PC-9 (cell line): ENCODE data around the gene HAND1. TPM values are rescaled to one million over a fixed set of nuclear protein-coding genes. Genes with fewer than 3 reads are reported as not detected.

Experiments
- BruUV-seq: library from RNA; stranded (reverse); fragments of 400-500 nt; replicated peaks from 2 replicates; lab custom pipeline; 2021; lab: Mats Ljungman, UMichigan
- CTCF ChIA-PET: fragments of 300-600 bp; sonication (Branson Sonifier 250); formaldehyde crosslinking; loops from one replicate; lab custom pipeline; 2022; ENCODE audit warnings: antibody characterized with exemption; lab: Charles Lee
- POLR2A ChIA-PET: fragments of 300-600 bp; sonication (Branson Sonifier 250); formaldehyde crosslinking; loops from one replicate; lab custom pipeline; 2022; ENCODE audit warnings: antibody characterized with exemption; ENCODE audit not compliant: unreplicated experiment; lab: Charles Lee
- DNase-seq, 2 experiments: peaks; one replicate each; pipeline versions ENCODE4 v3.0.0 to v3.0.0-alpha.2; 2015 to 2022; ENCODE audit warnings: mixed read lengths in 1 of 2
- H2AFZ ChIP-seq: fragments of 200-600 bp; sonication (generic); 2 replicates; pipeline ENCODE4 v1.8.1; 2017; ENCODE audit warnings: antibody characterized with exemption
- H3F3A ChIP-seq: fragments of 200-600 bp; sonication (generic); 2 replicates; pipeline ENCODE4 v1.8.1; 2017; ENCODE audit warnings: antibody characterized with exemption, mild to moderate bottlenecking, low read depth; ENCODE audit not compliant: insufficient read depth
- H3K27ac ChIP-seq: fragments of 200-600 bp; sonication (generic); 2 replicates; pipeline ENCODE4 v1.6.1; 2016; ENCODE audit warnings: mixed run types
- H3K27me3 ChIP-seq: fragments of 200-600 bp; sonication (generic); 2 replicates; pipeline ENCODE4 v1.6.1; 2016; ENCODE audit warnings: low read depth, mixed run types; ENCODE audit not compliant: insufficient read depth
- H3K36me3 ChIP-seq: fragments of 200-600 bp; sonication (generic); 2 replicates; pipeline ENCODE4 v1.6.1; 2016; ENCODE audit warnings: low read depth, mixed run types
- H3K4me1 ChIP-seq: fragments of 200-600 bp; sonication (generic); replicated peaks from 2 replicates; pipeline ENCODE4 v1.6.1; 2016; ENCODE audit warnings: mixed run types; ENCODE audit not compliant: insufficient read depth
- H3K4me2 ChIP-seq: fragments of 200-600 bp; sonication (generic); 2 replicates; pipeline ENCODE4 v1.6.1; 2017; ENCODE audit warnings: mixed run types
- H3K4me3 ChIP-seq: fragments of 200-600 bp; sonication (generic); 2 replicates; pipeline ENCODE4 v1.6.1; 2016; ENCODE audit warnings: mixed run types
- H3K79me2 ChIP-seq: fragments of 200-600 bp; sonication (generic); 2 replicates; pipeline ENCODE4 v1.6.1; 2017; ENCODE audit warnings: low read depth, mixed run types
- H3K9me2 ChIP-seq: fragments of 200-600 bp; sonication (generic); 2 replicates; pipeline ENCODE4 v1.8.1; 2017; ENCODE audit warnings: mild to moderate bottlenecking; ENCODE audit not compliant: insufficient read depth
- H3K9me3 ChIP-seq: fragments of 200-600 bp; sonication (generic); 2 replicates; pipeline ENCODE4 v1.8.1; 2016; ENCODE audit warnings: low read depth; ENCODE audit not compliant: insufficient read depth
- H4K20me1 ChIP-seq: fragments of 200-600 bp; sonication (generic); 2 replicates; pipeline ENCODE4 v1.8.1; 2017; ENCODE audit not compliant: insufficient read depth
- EZH2 ChIP-seq: fragments of 200-600 bp; sonication (generic); IDR thresholded peaks from 2 replicates; pipeline ENCODE4 v1.8.0; 2017; ENCODE audit warnings: antibody characterized with exemption, low read depth
- intact Hi-C: fragments of 100-400 bp; cut with micrococcal nuclease; formaldehyde crosslinking; loops from one replicate; pipeline ENCODE4 v1.10.0; 2022; ENCODE audit not compliant: unreplicated experiment
- total RNA-seq: library from RNA; stranded (reverse); gene quantifications from 2 replicates; pipeline ENCODE4 v1.2.3, GENCODE V29; 2021
- TF ChIP-seq, protein P1 (sequence below): fragments of 200-600 bp; sonication (generic); conservative IDR thresholded peaks from 2 replicates; pipeline ENCODE4 v1.6.1; 2017; ENCODE audit warnings: mixed run types, antibody characterized with exemption, mild to moderate bottlenecking, moderate library complexity

Gene HAND1
- total RNA-seq, 1 experiment from 2014 or later, result not detected

DNA sequence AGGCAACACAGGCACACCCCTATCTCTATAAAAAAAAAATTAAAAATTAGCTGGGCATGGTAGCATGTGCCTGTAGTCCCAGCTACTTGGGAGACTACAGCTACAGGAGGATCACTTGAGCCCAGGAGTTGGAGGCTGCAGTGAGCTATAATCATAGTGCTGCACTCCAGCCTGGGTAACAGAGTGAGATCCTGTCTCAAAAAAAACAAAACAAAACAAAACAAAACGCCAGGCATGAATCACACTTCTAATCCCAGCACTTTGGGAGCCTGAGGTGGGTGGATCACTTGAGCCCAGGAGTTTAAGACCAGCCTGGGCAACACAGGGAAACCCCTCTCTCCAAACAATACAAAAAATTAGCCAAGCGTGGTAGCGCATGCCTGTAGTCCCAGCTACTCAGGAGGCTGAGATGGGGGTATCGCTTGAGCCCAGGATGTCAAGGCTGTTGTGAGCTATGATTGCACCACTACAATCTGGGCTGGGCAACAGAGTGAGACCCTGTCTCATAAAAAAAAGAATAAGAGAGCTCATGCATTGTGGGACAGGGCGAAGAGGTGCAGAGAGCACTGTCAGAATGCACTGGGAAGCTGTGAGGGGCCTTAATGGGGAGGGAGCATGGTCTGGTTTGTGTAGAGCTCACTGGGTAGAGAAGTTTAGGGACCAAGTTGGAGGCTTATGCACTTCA is 40.6 kb downstream of the HAND1 start:
- Histone ChIP-seq H3K27ac (no peak overlapping the region), H3K27me3 (no peaks in the 10 kb centered on the region), H2AFZ (no peak overlapping the region), H3K79me2 (no peaks in the 10 kb centered on the region), H4K20me1 (no peaks in the 10 kb centered on the region), H3K9me3 (no peaks in the 10 kb centered on the region), H3K36me3 (peaks cover 17% of the 10 kb centered on the region), H3K4me1 (no peaks in the 10 kb centered on the region), H3K4me3 (no peak overlapping the region), H3K9me2 (no peaks in the 10 kb centered on the region), H3K4me2 (no peak overlapping the region), H3F3A (no peaks in the 10 kb centered on the region)
- no TSS peak for BruUV-seq
- CTCF ChIA-PET, result no interaction called here
- TF ChIP-seq, protein P1, sequence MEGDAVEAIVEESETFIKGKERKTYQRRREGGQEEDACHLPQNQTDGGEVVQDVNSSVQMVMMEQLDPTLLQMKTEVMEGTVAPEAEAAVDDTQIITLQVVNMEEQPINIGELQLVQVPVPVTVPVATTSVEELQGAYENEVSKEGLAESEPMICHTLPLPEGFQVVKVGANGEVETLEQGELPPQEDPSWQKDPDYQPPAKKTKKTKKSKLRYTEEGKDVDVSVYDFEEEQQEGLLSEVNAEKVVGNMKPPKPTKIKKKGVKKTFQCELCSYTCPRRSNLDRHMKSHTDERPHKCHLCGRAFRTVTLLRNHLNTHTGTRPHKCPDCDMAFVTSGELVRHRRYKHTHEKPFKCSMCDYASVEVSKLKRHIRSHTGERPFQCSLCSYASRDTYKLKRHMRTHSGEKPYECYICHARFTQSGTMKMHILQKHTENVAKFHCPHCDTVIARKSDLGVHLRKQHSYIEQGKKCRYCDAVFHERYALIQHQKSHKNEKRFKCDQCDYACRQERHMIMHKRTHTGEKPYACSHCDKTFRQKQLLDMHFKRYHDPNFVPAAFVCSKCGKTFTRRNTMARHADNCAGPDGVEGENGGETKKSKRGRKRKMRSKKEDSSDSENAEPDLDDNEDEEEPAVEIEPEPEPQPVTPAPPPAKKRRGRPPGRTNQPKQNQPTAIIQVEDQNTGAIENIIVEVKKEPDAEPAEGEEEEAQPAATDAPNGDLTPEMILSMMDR, result no peak
- TF ChIP-seq EZH2, result no peak
- DNase-seq, result no peak
- intact Hi-C loops, result no loop called here
- POLR2A ChIA-PET, result interaction anchor here (0.5 kb wide), 1 partner anchor 362 kb away, joined by 3 read pairs; no protein-coding TSS in a partner anchor

GRCh38 chr5:154435226-154435625 is 42.8 kb downstream of the HAND1 start:
- Histone ChIP-seq H3F3A (no peaks in the 10 kb centered on the region), H3K79me2 (no peaks in the 10 kb centered on the region), H3K27ac (no peak overlapping the region), H3K4me2 (no peak overlapping the region), H3K4me1 (no peaks in the 10 kb centered on the region), H3K9me2 (no peaks in the 10 kb centered on the region), H3K9me3 (no peaks in the 10 kb centered on the region), H2AFZ (no peak overlapping the region), H3K4me3 (no peak overlapping the region), H3K36me3 (peaks cover 11% of the 10 kb centered on the region), H3K27me3 (no peaks in the 10 kb centered on the region), H4K20me1 (no peaks in the 10 kb centered on the region)
- CTCF ChIA-PET, result no interaction called here
- TF ChIP-seq, protein P1, result no peak
- TF ChIP-seq EZH2, result no peak
- POLR2A ChIA-PET, result no interaction called here
- BruUV-seq, result no TSS peak
- intact Hi-C loops, result no loop called here
- no peak for DNase-seq

GRCh38 chr5:154430961-154431630 is 46.9 kb downstream of the HAND1 start:
- no peaks in the 10 kb centered on the region for H3K79me2 ChIP-seq
- no peaks in the 10 kb centered on the region for H4K20me1 ChIP-seq
- BruUV-seq, result no TSS peak
- H3K4me2 ChIP-seq, result no peak overlapping the region
- H3K27me3 ChIP-seq, result no peaks in the 10 kb centered on the region
- H3K36me3 ChIP-seq, result no peaks in the 10 kb centered on the region
- H2AFZ ChIP-seq, result no peak overlapping the region
- no peak for DNase-seq
- no peaks in the 10 kb centered on the region for H3K9me3 ChIP-seq
- H3F3A ChIP-seq, result no peaks in the 10 kb centered on the region
- ChIA-PET CTCF (no interaction called here), POLR2A (no interaction called here)
- H3K27ac ChIP-seq, result no peak overlapping the region
- TF ChIP-seq, protein P1, result no peak
- TF ChIP-seq EZH2, result no peak
- intact Hi-C loops, result no loop called here
- H3K9me2 ChIP-seq, result no peaks in the 10 kb centered on the region
- H3K4me3 ChIP-seq, result no peak overlapping the region
- no peaks in the 10 kb centered on the region for H3K4me1 ChIP-seq
